ENCODE results near the gene ARHGAP24. TPM values are rescaled to one million over a fixed set of nuclear protein-coding genes. Genes with fewer than 3 reads are reported as not detected.
A peak's percentile ranks its signal among the peaks of the same experiment; 100 is the strongest.

ARHGAP24 gene
- total RNA-seq, 1 donor = 52.5 TPM

DNA sequence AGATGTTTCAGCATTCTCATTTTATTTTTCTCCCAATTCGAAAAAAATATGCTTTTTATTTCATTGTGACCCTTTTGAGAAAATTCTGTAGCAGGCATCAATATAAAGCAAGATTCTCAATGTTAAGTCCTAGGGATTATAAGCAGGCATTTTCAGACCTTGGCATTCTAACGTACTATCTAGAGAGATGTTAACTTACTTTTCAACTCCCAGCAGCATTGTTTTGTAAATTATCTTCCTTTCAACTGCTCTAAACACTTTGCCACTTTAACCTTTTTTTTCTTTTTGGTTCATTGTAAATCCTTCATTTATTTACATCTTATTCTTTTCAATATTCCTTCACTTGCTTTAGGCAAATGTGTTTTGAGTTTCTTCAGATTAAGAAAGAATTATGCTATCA lies 333.2 kb downstream of the ARHGAP24 start:
- H3K9me3 ChIP-seq (ENCODE audit: low read depth, low read length) = no peaks in the 10 kb centered on the region
- H3K4me3 ChIP-seq (ENCODE audit: insufficient read depth, low read length) = no peak overlapping the region
- peaks cover 54% of the 10 kb centered on the region for H3K79me2 ChIP-seq (ENCODE audit: insufficient read depth, low read length)
- peaks cover 39% of the 10 kb centered on the region for H3K4me1 ChIP-seq (ENCODE audit: insufficient read depth, low read length)
- H3K4me2 ChIP-seq (ENCODE audit: insufficient read depth, low read length) = peak overlapping the region; percentile 62
- TF ChIP-seq, protein P1, sequence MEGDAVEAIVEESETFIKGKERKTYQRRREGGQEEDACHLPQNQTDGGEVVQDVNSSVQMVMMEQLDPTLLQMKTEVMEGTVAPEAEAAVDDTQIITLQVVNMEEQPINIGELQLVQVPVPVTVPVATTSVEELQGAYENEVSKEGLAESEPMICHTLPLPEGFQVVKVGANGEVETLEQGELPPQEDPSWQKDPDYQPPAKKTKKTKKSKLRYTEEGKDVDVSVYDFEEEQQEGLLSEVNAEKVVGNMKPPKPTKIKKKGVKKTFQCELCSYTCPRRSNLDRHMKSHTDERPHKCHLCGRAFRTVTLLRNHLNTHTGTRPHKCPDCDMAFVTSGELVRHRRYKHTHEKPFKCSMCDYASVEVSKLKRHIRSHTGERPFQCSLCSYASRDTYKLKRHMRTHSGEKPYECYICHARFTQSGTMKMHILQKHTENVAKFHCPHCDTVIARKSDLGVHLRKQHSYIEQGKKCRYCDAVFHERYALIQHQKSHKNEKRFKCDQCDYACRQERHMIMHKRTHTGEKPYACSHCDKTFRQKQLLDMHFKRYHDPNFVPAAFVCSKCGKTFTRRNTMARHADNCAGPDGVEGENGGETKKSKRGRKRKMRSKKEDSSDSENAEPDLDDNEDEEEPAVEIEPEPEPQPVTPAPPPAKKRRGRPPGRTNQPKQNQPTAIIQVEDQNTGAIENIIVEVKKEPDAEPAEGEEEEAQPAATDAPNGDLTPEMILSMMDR (IDR thresholded peaks at IDR 0.05; ENCODE audit: extremely low read depth, low read depth, low read length) = no peak
- H3K27ac ChIP-seq (ENCODE audit: low read depth, low read length) = peak overlapping the region; percentile 79
- H3K27me3 ChIP-seq (ENCODE audit: insufficient read depth, low read length) = no peaks in the 10 kb centered on the region
- no peaks in the 10 kb centered on the region for H3K36me3 ChIP-seq (ENCODE audit: insufficient read depth, low read length)
- H2AFZ ChIP-seq (ENCODE audit: low read length) = no peak overlapping the region
- DNase-seq (ENCODE audit: insufficient read length, low spot score, missing footprints) = no peak
- H4K20me1 ChIP-seq (ENCODE audit: insufficient read depth, low read length) = no peaks in the 10 kb centered on the region

DNA sequence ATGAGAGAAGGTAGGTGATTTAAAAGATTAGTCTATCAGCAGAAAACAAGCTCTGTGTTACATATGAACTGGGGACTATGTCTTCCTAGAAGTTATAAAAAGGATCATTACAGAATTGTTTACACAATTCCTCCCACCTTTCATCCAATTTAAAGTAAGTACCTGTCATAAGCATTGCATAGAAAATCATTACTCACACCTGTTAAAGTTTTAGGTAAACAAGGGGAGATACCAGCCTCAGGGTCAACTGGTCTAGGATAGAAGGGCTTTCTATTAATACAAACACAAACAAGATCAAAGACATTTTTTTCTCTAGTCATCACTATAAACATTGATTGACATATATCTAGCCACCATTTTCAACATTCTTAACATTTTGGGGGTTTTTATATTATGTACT lies 333.9 kb downstream of the ARHGAP24 start:
- Histone ChIP-seq H2AFZ (ENCODE audit: low read length) (no peak overlapping the region), H3K79me2 (ENCODE audit: insufficient read depth, low read length) (peaks cover 48% of the 10 kb centered on the region), H3K4me3 (ENCODE audit: insufficient read depth, low read length) (no peak overlapping the region), H3K4me2 (ENCODE audit: insufficient read depth, low read length) (no peak overlapping the region), H3K27me3 (ENCODE audit: insufficient read depth, low read length) (no peaks in the 10 kb centered on the region), H3K36me3 (ENCODE audit: insufficient read depth, low read length) (no peaks in the 10 kb centered on the region), H3K9me3 (ENCODE audit: low read depth, low read length) (no peaks in the 10 kb centered on the region), H3K27ac (ENCODE audit: low read depth, low read length) (peak overlapping the region; percentile 79), H3K4me1 (ENCODE audit: insufficient read depth, low read length) (peaks cover 40% of the 10 kb centered on the region), H4K20me1 (ENCODE audit: insufficient read depth, low read length) (no peaks in the 10 kb centered on the region)
- TF ChIP-seq, protein P1 (IDR thresholded peaks at IDR 0.05; ENCODE audit: extremely low read depth, low read depth, low read length) = no peak
- DNase-seq (ENCODE audit: insufficient read length, low spot score, missing footprints) = no peak

DNA sequence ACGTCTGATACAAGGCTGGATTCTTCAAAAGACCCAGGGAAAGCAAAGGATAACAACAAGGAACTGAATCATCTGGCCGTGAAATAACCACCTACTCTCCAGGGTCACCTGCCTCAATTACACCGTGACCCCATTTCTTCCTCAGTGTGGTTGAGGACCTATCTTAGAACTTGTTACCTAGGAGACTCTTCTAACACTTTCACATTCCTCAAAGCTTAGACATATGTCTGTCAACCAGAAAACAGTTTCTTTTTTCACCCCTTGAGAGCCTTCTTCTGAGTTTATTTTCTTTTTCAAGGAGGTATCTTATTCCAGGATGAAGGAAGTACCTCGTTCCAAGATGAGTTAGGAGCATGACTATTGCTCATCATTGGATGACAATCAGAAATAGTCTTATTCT lies 337.8 kb downstream of the ARHGAP24 start:
- H3K4me2 ChIP-seq (ENCODE audit: insufficient read depth, low read length) = peak overlapping the region; percentile 21
- no peaks in the 10 kb centered on the region for H3K27me3 ChIP-seq (ENCODE audit: insufficient read depth, low read length)
- H3K27ac ChIP-seq (ENCODE audit: low read depth, low read length) = peak overlapping the region; percentile 31
- no peaks in the 10 kb centered on the region for H3K36me3 ChIP-seq (ENCODE audit: insufficient read depth, low read length)
- no peak for DNase-seq (ENCODE audit: insufficient read length, low spot score, missing footprints)
- TF ChIP-seq, protein P1 (IDR thresholded peaks at IDR 0.05; ENCODE audit: extremely low read depth, low read depth, low read length) = no peak
- no peak overlapping the region for H2AFZ ChIP-seq (ENCODE audit: low read length)
- no peak overlapping the region for H3K4me3 ChIP-seq (ENCODE audit: insufficient read depth, low read length)
- no peaks in the 10 kb centered on the region for H3K9me3 ChIP-seq (ENCODE audit: low read depth, low read length)
- H3K79me2 ChIP-seq (ENCODE audit: insufficient read depth, low read length) = peaks cover 40% of the 10 kb centered on the region
- no peaks in the 10 kb centered on the region for H4K20me1 ChIP-seq (ENCODE audit: insufficient read depth, low read length)
- H3K4me1 ChIP-seq (ENCODE audit: insufficient read depth, low read length) = peaks cover 23% of the 10 kb centered on the region

DNA sequence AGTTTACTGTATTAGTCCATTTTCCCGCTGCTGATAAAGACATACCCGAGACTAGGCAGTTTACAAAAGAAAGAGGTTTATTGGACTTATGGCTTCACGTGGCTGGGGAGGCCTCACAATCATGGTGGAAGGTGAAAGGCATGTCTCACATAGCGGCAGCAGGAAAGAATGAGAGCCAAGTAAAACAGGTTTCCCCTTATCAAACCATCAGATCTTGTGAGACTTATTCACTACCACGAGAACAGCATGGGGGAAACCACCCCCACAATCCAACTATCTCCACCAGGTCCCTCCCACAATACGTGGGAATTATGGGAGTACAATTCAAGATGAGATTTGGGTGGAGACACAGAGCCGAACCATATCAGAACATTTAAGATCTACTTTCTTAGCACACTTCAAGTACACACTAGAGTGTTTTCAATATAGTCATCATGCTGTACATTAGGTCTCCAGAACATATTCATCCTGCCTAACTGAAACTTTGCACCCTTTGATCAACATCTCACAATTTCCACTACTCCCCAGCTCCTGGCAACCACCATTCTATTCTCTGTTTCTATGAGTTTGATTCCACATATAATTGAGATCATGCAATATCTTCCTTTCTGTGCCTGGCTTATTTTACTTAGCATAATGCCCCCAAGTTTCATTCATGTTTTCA lies 341.0 kb downstream of the ARHGAP24 start:
- H3K4me2 ChIP-seq (ENCODE audit: insufficient read depth, low read length) = no peak overlapping the region
- H4K20me1 ChIP-seq (ENCODE audit: insufficient read depth, low read length) = no peaks in the 10 kb centered on the region
- peaks cover 11% of the 10 kb centered on the region for H3K4me1 ChIP-seq (ENCODE audit: insufficient read depth, low read length)
- no peak for DNase-seq (ENCODE audit: insufficient read length, low spot score, missing footprints)
- H3K27ac ChIP-seq (ENCODE audit: low read depth, low read length) = no peak overlapping the region
- H2AFZ ChIP-seq (ENCODE audit: low read length) = no peak overlapping the region
- no peaks in the 10 kb centered on the region for H3K36me3 ChIP-seq (ENCODE audit: insufficient read depth, low read length)
- H3K79me2 ChIP-seq (ENCODE audit: insufficient read depth, low read length) = peaks cover 38% of the 10 kb centered on the region
- H3K4me3 ChIP-seq (ENCODE audit: insufficient read depth, low read length) = no peak overlapping the region
- no peaks in the 10 kb centered on the region for H3K9me3 ChIP-seq (ENCODE audit: low read depth, low read length)
- TF ChIP-seq, protein P1 (IDR thresholded peaks at IDR 0.05; ENCODE audit: extremely low read depth, low read depth, low read length) = no peak
- no peaks in the 10 kb centered on the region for H3K27me3 ChIP-seq (ENCODE audit: insufficient read depth, low read length)
